Measurements from ENCODE around the gene XG.

XG gene

DNA sequence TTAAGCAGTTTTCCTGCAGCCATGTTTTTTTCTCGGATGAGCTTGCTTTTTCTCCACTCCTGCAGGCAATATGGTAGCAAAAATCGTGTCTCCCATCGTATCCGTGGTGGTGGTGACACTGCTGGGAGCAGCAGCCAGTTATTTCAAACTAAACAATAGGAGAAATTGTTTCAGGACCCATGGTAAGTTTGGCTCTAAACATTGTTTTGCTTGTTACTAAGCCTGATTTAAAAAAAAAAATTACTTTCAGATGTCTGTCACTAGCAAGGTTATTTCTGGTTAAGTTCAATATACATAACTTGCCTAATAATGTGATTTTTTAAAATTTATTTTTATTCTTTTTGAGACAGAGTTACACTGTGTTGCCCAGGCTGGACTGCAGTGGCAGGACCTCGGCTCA is 59.4 kb downstream of the XG start:
- no peak for TF ChIP-seq FOXP2 (optimal IDR thresholded peaks at IDR 0.05; ENCODE audit: borderline replicate concordance, extremely low read depth, extremely low read length, insufficient read depth)
- TF ChIP-seq POLR2AphosphoS5 (IDR thresholded peaks at IDR 0.05; ENCODE audit: low read depth, low read length): no peak

DNA sequence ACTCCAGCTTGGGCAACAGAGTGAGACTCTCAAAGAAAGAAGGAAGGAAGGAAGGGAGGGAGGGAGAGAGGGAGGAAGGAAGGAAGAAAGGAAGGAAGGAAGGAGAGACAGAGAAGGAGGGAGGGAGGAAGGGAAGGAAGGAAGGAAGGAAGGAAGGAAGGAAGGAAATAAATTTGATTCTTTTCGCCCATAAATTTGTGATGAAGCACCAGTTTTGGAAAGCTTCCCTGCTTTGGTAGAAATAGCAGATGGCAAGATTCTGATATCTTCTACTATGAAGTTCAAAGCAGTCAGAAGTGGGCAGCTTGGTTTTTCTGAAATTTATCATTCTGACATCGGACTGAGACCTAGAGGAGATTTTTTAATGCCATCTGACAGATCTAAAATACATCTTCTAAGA is 65.2 kb downstream of the XG start:
- TF ChIP-seq FOXP2 (optimal IDR thresholded peaks at IDR 0.05; ENCODE audit: borderline replicate concordance, extremely low read depth, extremely low read length, insufficient read depth): no peak
- TF ChIP-seq POLR2AphosphoS5 (IDR thresholded peaks at IDR 0.05; ENCODE audit: low read depth, low read length): no peak
- no peak for TF ChIP-seq TAF1 (IDR thresholded peaks at IDR 0.05; ENCODE audit: borderline replicate concordance, insufficient read depth, low read length)
- TF ChIP-seq SIN3A (IDR thresholded peaks at IDR 0.05; ENCODE audit: borderline replicate concordance, insufficient read depth, low read length): no peak
- TF ChIP-seq, protein P1, sequence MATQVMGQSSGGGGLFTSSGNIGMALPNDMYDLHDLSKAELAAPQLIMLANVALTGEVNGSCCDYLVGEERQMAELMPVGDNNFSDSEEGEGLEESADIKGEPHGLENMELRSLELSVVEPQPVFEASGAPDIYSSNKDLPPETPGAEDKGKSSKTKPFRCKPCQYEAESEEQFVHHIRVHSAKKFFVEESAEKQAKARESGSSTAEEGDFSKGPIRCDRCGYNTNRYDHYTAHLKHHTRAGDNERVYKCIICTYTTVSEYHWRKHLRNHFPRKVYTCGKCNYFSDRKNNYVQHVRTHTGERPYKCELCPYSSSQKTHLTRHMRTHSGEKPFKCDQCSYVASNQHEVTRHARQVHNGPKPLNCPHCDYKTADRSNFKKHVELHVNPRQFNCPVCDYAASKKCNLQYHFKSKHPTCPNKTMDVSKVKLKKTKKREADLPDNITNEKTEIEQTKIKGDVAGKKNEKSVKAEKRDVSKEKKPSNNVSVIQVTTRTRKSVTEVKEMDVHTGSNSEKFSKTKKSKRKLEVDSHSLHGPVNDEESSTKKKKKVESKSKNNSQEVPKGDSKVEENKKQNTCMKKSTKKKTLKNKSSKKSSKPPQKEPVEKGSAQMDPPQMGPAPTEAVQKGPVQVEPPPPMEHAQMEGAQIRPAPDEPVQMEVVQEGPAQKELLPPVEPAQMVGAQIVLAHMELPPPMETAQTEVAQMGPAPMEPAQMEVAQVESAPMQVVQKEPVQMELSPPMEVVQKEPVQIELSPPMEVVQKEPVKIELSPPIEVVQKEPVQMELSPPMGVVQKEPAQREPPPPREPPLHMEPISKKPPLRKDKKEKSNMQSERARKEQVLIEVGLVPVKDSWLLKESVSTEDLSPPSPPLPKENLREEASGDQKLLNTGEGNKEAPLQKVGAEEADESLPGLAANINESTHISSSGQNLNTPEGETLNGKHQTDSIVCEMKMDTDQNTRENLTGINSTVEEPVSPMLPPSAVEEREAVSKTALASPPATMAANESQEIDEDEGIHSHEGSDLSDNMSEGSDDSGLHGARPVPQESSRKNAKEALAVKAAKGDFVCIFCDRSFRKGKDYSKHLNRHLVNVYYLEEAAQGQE (IDR thresholded peaks at IDR 0.05; ENCODE audit: insufficient read depth in 1 of 2, low read depth in 2 of 2, low read length in 2 of 2): no peak

DNA sequence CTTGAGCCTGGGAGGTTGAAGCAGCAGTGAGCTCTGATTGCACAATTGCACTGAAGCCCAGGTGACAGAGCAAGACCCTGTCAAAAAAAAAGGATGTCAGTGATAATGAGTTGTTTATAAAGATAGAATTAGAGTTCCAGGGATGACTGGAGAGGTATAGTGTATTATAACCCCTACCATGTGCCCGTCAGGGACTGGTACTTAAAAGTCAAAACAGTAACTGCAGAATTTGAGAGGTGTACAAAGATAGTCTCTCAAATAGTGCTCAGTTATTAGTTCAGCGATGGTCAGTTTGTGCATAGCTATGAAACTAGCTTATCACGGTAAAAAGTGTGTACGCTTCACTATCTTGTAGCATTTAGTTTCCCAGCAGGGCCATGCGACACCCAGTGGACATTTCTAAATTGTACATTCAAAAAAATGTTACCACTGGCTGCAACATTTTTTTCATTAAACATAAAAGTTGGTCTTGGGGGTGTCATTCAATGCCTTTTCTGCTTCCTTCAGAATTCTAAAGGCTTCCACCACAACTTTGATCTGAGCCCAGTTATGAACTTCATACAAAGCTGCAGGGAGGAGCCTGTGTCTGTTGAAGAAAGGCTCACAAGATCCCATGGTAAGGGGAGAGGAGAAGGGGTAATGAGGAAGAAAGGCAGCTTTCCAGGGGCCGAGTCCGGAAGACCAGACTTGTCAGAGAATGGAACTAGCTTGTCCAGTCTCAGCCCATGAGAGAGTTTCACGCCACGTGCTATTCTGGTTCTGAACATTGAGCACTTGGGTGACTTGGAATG is 67.7 kb downstream of the XG start:
- TF ChIP-seq POLR2AphosphoS5 (IDR thresholded peaks at IDR 0.05; ENCODE audit: low read depth, low read length) (no peak), TAF1 (IDR thresholded peaks at IDR 0.05; ENCODE audit: borderline replicate concordance, insufficient read depth, low read length) (no peak), FOXP2 (optimal IDR thresholded peaks at IDR 0.05; ENCODE audit: borderline replicate concordance, extremely low read depth, extremely low read length, insufficient read depth) (no peak)

DNA sequence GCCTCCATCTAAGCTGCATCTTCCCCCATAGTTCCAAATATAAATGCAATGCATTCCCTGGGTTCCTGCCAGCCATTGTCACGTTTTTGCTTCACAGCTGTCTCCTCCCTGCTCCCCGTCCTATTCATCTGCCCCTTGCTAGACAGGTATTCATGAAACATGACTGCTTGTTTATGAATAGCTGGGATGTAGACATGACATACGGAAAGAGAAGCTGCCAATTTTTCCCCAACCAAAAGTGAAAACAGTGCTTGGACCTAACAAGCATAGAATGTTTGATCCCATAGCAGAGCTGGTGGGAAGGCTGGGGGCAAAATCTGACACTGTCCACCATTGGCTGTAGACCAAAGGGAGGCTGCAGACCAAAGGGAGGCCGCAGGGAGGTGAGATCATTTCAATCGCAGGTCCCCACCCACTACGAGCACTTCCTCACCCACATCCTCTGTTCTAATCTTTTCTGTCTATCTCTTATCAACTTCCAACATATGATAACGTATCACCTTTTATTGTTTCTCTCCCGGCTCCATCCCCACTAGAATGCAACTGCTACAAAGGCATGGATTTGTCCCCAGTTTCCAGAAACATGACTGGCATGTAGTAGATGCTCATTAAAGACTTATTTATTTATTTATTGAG is 68.4 kb downstream of the XG start:
- no peak for TF ChIP-seq POLR2AphosphoS5 (IDR thresholded peaks at IDR 0.05; ENCODE audit: low read depth, low read length)
- no peak for TF ChIP-seq TAF1 (IDR thresholded peaks at IDR 0.05; ENCODE audit: borderline replicate concordance, insufficient read depth, low read length)

DNA sequence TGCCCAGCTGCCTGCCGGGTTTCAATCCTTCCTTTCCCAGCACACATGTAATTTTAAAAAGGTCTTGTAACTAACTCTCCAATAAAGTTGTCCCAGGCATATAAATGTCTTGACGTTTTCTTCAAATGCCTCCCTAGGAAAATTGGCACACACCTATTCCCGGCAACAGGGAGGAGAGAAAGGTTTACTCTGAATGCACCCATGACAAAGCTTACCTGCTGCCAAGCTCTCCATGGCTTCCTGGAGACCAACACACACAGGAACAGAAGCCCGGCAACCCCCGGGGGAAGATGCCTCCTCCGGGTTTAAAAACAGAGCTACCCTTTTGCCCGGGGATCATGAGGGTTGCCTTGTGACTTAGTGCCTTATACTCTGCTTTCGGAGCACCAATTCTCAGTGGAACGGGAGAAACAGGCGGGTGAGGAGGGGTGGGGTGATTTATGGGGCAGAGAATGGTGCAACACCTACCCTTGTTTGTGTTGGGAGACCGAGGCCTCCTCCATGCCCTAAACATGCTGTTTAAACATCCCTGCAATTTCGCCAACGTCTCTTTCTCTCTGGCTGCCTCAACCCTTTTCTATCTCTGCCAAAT is 72.1 kb downstream of the XG start:
- TF ChIP-seq TAF1 (IDR thresholded peaks at IDR 0.05; ENCODE audit: borderline replicate concordance, insufficient read depth, low read length) (no peak), POLR2AphosphoS5 (IDR thresholded peaks at IDR 0.05; ENCODE audit: low read depth, low read length) (no peak), FOXP2 (optimal IDR thresholded peaks at IDR 0.05; ENCODE audit: borderline replicate concordance, extremely low read depth, extremely low read length, insufficient read depth) (no peak), SIN3A (IDR thresholded peaks at IDR 0.05; ENCODE audit: borderline replicate concordance, insufficient read depth, low read length) (no peak)
- TF ChIP-seq, protein P1 (IDR thresholded peaks at IDR 0.05; ENCODE audit: insufficient read depth in 1 of 2, low read depth in 2 of 2, low read length in 2 of 2): no peak

DNA sequence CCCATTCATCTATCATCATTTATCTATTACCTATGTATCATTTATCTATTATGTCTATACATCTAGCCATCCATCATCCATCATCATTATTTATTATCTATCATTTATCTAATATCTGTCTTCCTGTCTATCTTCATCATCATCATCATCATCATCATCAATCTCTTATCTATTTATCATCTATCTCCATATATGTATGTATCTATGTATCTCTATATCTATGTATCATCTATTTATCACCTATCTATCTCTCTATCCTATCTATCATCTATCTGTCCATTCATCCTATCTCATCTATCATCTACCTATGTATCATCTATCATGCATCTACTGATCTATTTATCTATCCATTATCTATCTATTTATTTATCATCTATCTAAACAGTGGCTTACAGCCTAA is 73.0 kb downstream of the XG start:
- TF ChIP-seq POLR2AphosphoS5 (IDR thresholded peaks at IDR 0.05; ENCODE audit: low read depth, low read length) (no peak), FOXP2 (optimal IDR thresholded peaks at IDR 0.05; ENCODE audit: borderline replicate concordance, extremely low read depth, extremely low read length, insufficient read depth) (no peak), TAF1 (IDR thresholded peaks at IDR 0.05; ENCODE audit: borderline replicate concordance, insufficient read depth, low read length) (no peak)

DNA sequence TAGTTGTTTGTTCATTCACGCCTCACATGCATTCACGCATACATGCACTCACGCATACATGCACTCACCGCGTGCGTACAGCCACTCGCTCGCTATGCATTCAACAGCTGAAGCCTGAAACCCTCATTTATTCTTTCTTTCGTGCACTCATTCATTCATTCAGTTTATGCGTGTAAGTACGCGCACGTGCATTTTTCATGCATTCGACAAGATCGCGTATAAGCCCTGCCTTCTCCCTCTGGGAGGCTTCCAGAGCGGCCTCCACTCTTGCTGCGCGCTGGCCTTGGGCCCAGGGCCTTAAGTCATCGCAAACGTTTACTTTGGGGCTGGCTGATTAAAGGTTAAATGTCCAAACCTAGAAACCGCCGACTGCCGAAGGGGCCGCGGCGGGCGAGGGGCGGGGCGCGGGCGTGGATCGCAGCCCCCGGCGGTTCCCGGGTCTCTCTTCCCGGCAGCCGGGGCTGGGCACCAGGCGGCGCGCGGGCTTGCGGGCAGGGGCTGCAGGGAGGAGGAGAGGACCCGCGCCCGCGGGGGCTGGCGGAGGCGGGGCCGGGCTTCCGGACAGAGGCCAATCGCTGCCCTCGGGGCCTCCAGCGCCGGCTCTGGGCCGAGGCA is 76.6 kb downstream of the XG start, which contains the start of gene GYG2:
GYG2 (plus strand) TSS at position 587 of the 615 bp plus-strand sequence. CDS start 1,259 bp downstream, outside the sequence.
- TF ChIP-seq, protein P1 (IDR thresholded peaks at IDR 0.05; ENCODE audit: insufficient read depth in 1 of 2, low read depth in 2 of 2, low read length in 2 of 2): no peak
- TF ChIP-seq SIN3A (IDR thresholded peaks at IDR 0.05; ENCODE audit: borderline replicate concordance, insufficient read depth, low read length): no peak
- TF ChIP-seq FOXP2 (optimal IDR thresholded peaks at IDR 0.05; ENCODE audit: borderline replicate concordance, extremely low read depth, extremely low read length, insufficient read depth): no peak
- no peak for TF ChIP-seq TAF1 (IDR thresholded peaks at IDR 0.05; ENCODE audit: borderline replicate concordance, insufficient read depth, low read length)
- no peak for TF ChIP-seq POLR2AphosphoS5 (IDR thresholded peaks at IDR 0.05; ENCODE audit: low read depth, low read length)
